Hematopoietic multipotent progenitor cell (in vitro differentiated cells): ENCODE measurements around the gene KCTD17. TPM values are rescaled to one million over a fixed set of nuclear protein-coding genes. Genes with fewer than 3 reads are reported as not detected.
A peak's percentile ranks its signal among the peaks of the same experiment; 100 is the strongest.
"Not testable (repeated sequence)": the region's sequence is repeated elsewhere in the genome, so short reads cannot be mapped to it uniquely, and the experiment has no call there.

Source experiments
- DNase-seq, 3 donors: peaks; one replicate each; pipeline ENCODE4 v3.0.0-alpha.2; 2011 to 2015; ENCODE audit warnings: low read depth in 2 of 3, low spot score in 2 of 3
- total RNA-seq: library from RNA; depleted of rRNA; stranded (reverse); fragments of >200 nt; gene quantifications from one replicate; pipeline ENCODE4 v1.2.3, GENCODE V29; 2012

KCTD17 gene
- total RNA-seq, 1 donor = 12.9 TPM

DNA sequence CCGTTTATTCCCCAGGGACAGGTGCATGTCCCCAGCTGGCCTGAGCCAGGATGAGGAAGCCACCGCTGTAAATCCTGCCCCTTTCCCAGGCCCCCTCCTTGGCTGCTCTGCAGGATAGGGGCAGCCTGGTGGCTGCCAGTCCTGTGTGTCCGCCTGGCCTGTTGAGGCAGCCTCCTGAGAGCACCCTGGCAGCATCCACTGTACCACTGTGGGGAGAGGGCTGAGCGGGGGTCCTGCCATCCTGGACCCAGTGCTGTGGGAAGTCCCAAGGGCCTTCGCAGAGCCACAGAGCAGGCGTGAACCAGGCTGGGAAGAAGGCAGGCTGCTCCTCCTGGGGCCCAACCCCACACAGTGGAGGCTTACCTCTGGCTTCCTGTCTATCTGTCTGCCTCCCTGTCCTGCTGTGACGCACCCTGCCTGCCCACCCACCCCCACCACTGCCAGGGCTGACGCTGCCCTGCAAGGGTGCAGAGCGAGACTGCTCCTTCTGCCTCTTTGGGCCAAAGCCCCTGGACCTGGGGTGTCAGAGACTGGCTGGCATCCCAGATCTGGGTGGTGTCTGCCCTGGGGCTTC is 8.4 kb downstream of the KCTD17 start:
- no peak for DNase-seq

DNA sequence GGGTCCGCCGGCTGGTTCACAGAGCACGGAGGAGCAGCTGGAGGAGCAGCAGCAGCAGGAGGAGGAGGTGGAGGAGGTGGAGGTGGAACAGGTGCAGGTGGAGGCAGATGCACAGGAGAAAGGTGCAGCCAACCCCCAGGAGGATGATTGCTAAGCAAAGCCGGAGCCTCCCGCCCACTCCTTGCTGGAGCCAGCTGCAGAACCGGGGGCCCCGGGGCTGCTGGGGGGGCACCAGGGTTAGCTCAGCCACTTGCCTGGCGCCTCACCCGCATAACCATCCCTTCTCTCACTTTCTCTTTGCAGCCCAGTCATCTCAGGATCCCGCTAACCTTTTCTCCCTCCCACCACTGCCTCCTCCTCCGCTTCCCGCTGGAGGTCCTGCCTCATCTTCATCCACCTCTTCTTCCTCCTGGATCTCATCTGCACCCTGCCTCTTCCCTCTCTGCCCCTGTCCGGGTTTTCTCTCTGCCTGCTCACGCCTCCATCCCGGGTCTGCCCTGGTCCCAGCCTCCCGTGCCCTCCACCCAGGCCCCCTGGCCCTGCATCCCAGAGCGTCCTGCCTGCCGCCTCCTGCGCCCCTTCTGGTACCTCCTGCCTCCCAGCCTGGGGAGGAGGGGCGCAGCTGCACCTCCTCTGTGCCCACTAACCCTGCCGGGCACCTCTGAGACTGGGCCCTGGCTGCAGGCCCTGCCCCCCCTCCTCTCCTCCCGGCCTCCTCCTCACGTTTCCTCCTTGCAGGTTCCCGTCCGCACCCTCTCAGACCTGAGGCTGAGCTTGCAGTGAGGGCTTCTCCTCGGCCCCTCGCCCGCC is 9.5 kb downstream of the KCTD17 start:
- DNase-seq = no peak

DNA sequence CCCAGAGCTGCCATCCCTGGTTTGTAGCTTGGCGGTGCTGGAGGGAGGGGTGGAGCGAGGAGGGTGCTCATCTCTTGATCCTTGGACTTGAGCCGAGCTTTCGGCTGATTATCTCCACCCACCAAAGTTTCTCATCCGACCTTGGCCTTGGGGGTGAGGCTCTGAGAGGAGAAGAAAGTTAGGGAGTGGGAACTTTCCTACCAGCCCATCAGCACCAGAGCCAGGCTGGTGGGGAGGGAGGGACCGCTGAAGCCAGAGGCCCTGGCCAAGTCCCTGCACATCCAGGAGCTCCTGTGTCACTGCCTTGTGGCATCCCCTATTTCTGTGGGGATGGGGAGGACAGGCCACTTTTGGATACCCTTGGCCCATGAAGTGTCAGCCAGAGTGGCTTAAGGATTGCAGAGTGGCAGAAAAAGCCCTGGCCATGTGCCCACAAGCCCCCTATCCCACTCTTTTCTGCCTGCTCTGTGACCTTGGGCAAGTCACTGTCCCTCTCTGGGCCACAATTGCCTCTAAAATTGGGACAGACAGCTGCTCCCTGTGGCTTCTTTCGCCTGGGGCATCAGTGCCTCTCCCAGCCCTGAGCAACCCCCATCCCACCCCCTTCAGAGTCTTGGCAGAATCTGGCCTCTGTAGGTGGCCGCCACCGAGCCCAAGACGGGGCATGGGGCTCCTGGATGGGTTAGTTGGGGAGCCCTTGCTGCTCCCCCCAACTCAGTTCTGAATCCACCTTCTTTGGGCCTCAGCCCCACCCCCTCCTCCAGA is 10.3 kb downstream of the KCTD17 start:
- DNase-seq = no peak

DNA sequence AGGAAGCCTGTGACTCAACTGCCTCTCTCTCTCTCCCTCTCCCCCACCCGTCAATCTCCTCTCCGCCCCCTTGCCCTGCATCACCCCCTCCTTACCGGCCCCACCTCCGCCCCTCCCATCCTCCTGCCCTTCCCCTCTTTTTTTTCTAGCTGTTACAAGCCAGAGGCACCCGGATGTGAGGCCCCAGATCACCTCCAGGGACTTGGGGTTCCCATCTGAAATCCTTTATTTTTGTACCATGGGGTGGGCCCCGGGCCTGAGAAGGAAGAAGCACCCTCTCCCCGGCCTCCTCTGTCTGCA is 10.8 kb downstream of the KCTD17 start:
- DNase-seq = no peak

DNA sequence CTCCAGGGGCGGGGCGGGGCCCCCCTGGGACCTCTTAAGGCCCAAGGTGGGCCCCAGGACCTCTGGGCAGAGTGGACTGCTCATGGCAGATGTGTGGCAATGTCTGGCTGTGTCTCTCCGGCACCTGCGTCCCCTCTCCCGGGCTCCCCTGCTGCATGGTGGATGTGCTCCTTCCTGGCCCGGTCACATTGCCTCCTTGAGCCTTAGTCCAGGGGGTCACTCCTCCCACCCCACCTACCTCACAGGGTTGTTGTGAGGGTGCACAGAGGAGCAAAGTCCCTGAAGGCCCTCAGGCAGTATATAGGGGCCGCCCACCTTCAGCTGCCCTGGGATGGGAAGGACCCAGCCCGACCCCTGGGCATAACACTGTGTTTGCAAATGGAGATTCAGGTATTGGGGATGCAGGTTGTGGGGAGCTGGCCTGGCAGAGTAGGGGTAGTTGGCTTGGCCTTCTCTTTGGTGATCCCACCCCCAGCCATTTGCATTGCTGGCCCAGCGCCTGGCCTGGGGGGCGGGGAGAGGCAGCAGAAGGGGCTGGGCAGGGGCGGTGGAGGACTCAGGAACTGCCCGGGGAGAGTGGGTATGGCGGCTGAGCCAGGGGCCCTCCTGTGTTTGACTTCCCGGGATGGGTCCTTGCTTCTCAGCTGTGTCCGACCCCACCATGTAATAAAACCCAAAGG is 11.3 kb downstream of the KCTD17 start:
- no peak for DNase-seq

DNA sequence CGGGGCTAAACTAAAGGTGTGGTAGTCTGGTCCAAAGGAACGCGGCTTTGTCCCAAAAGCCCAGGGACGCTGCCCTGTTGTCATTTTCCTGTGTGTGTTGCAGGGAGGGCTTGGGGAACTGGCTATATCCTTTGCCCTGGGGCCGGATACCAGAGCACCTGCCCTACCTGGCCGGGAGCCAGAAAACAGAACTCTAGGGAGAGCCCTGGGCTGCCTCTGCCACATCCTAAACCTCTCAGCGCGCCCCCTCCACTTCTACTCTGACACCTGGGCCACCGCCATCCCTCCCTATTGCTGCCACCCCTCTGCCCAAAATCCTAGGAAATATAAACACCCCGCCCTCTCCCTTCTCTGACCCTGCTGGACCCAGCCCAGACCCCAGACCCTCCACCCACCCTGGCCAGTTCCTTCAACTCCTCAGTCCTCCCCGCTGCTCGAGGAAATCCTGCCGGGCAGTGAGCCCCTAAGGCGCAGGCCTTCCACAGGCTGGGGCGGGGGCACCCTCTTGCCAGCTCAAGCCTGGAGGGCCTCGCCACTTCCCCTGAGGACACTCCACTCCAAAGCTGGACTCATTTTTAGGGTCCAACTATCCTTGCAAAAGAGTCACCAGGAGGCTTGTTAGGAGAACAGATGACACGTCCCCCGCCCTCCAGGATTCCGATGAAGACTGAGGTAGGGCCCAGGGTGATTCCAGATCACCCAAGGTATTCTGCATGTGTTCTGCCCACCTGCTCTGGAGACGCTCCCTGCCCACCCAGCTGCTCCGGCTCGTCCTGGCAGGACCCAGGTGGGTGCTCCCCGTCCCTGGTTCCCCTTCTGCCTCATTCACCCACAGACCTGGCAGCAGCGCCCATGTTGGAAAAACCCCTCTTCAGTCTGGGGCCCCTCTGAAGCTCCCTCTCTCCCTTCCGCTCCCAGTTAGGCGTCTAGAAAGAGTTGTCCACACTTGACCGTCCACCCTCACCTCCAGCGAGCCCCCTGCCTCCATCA is 12.2 kb downstream of the KCTD17 start:
- DNase-seq = no peak

DNA sequence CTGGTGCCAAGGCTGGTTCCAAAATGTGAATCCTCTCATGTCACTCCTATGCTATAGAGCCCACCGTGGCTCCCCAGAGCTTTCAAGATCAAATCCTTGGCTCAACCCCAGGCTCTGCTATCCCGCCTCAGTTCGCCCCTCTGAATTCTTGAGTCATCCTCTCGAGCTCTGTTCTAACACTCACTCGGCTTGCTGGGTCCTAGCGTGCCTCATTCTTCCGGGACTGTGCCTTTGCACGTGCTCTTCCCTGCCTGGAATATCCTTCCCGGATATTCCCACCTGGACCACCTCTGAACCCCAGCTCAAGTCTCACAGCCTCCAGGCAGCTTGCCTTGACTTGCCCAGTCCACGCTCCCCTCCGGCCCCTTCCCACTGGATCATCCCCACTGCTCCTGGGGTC is 13.0 kb downstream of the KCTD17 start:
- no peak for DNase-seq

DNA sequence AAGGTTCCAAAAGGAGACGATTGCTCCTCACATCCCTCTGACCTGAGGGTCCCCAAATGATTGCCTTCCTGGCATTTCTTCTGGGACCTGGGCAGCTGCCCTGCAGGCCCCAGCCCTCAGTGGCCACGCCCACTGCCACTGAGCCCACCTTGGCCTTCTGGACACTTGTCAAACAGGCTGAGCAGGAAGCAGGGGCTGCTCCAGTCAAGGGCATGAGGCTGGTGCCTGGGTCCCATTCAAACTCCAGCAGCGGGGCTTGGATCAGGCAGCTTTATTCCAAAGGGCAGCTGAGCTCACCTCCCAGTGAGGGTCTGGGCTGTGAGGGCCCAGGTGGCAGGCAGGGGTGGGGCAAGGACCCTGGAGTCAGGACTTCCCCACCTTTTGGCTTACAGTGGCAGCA is 13.6 kb downstream of the KCTD17 start:
- no peak for DNase-seq

DNA sequence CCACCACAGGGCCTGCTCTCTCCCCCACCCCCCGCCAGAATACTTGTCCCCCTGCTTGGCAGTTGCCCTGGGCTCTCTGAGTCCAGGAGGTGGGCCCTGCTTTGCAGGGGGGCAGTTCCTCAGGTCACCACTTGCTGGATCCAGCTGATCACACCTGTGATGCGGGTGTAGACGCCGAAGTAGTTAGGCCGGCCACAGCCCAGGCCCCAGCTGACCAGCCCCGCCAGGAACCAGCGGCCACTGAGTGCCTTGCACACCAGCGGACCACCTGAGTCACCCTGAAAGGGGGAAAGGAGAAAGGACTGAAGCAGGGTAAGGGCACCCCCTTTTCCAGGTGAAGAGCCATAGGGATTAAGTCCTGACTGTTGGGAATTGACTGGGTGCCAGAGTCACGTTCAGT is 14.4 kb downstream of the KCTD17 start:
- no peak for DNase-seq

DNA sequence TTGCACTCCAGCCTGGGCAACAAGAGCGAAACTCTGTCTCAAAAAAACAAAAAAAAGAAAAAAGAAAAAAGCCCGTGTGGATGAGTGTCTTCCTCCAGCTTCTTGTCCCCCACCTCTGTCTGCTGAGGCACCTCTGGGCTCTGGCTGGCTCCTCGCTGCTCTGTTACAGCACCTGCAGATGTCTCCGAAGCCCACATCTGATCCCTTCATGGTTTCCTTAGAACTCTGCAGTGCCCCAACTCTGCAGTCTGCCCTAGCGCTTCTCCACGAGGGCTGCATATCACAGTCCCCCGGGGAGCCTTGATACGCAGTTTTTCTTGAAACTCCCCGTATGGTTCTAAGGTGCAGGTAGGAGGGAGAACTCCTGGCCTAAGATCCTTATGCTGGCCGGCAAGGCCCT is 15.9 kb downstream of the KCTD17 start:
- no peak for DNase-seq

DNA sequence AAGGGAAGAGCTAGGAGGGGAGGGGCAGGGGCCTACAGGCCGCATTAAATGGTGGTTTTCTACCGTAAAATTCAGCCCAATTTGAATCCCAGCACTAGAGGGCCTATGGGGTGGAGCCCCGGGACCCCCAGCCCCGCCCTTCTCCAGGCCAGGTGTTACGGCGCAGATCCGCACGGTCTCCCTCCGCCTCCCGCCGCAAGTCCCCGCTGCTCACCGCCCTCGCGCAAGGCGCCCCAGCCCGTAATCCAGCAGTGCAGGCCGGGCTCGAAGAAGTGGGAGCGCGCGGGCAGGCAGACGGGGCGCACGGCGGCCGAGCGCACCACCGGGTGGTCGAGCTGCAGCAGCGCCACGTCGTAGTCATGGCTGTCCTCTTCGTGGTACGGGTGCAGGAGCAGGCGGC is 17.3 kb downstream of the KCTD17 start:
- peak in 2 of 3 donors; percentile 25 to 29 for DNase-seq

DNA sequence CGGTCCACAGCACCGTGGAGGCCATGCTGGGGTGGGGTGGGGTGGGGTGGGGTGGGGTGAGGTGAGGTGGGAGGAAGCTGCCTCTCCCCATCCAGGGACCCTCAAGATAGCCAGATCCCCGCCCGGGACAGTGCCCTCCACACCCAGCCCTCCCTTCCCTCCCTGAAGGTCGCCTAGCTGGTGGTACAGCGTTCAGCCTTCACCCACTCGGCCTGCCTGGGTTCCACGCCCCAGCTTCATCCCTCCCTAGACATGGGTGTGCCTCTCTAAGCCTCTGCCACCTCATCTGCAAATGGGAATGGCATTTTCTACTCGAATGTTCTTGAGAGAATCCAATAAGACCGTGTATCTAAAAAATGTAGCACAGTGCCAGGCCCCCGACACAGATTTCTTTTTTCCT is 17.8 kb downstream of the KCTD17 start:
- no peak for DNase-seq

DNA sequence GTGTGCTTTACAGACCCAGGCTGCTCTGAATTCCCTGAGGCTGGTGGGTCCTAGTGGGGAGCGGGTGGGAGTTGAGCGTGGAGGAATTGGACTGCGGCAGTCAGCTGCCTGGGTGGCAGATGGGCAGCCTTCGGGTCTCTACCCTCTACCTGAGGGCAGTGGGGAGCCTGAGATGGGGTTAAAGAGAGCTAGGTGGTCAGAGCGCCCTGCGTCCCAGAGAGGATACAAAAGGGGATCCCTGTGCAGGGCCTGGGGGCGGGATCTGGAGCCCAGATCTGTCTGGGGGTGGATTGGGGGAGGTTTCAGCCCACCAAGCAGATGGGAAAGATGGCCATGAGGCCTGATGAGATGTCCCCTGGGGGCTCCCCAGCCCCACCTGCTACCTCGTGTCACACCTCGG is 18.2 kb downstream of the KCTD17 start:
- no peak for DNase-seq

DNA sequence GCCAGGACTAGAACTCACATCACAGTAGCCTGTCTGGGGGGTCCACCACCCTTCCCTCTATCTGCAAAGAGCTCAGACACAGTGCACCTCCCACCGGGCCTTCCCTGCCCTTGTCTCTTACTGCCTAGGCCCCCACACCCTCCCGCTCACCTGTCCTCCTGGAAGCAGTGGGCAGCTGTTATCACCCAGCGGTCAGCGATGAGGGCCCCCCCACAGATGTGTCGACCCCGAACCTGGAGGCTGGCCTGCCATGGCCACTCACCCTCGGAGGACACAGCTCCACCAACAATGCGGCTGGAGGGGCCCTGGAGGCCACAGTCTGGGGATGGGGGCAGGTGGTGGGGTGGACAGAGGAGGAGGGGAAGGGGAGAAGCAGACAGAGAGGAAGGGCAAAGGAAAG is 18.8 kb downstream of the KCTD17 start:
- no peak for DNase-seq

DNA sequence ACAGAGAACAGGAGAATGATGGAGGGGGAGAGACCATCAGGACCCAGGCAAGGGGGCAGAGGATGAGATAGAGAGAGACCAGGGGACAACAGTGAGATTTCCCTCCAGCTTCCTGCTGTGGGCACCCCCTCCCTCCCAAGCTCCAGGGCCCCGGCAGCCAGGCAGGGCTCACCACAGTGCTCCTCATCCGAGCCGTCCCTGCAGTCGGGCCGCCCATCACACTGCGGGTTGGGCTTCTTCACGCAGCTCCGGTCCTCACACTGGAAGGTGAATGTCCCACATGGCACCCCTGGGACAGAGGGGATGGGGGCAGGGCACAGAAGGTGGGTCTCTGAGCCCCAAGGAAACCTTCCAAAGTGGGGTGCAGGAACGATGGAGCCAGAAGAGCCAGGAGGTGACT is 19.2 kb downstream of the KCTD17 start:
- no peak for DNase-seq

DNA sequence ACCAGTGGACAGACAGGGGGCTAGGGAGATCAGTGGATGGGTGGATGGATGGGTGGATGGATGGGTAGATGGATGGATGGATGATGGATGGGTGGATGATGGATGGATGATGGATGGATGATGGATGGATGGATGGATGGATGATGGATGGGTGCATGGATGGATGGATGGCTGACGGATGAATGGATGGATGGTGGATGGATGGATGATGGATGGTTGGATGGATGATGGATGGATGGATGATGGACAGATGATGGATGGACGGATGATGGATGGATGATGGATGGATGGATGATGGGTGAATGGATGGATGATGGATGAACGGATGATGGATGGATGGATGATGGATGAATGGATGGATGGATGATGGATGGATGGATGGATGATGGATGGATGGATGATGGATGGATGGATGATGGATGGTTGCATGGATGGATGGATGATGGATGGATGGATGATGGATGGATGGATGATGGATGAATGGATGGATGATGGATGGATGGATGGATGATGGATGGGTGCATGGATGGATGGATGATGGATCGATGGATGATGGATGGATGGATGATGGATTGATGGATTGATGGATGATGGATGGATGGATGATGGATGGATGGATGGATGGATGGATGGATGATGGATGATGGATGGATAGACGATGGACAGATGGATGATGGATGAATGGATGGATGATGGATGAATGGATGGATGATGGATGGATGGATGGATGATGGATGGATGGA is 20.5 kb downstream of the KCTD17 start:
- not testable (repeated sequence) for DNase-seq

DNA sequence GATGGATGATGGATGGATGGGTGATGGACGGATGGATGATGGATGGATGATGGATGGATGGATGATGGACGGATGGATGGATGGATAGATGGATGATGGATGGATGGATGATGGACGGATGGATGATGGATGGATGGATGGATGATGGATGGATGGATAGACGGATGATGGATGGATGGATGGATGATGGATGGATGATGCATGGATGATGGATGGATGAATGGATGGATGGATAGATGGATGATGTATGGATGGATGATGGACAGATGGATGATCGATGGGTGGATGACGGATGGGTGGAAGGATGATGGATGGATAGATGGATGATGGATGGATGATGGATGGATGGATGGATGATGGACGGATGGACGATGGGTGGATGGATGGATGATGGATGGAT is 21.1 kb downstream of the KCTD17 start:
- DNase-seq = no peak

DNA sequence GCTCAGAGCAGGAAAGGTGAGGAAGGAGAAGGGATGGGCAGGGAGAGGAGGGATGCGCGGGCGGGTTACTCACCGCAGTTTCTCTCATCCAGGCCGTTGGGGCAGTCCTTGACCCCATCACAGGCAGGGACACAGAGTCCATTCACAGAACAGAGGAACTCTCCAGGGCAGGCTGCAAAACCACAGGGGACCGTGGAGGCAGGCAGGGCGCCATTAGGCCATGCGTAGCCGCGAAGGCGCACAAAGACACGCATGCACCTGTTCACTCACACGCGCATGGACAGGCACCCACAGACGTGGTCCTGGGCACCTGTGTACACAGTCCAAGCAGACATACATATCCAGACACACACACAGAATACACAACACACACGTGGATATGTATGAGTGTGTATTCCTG is 23.0 kb downstream of the KCTD17 start:
- no peak for DNase-seq

DNA sequence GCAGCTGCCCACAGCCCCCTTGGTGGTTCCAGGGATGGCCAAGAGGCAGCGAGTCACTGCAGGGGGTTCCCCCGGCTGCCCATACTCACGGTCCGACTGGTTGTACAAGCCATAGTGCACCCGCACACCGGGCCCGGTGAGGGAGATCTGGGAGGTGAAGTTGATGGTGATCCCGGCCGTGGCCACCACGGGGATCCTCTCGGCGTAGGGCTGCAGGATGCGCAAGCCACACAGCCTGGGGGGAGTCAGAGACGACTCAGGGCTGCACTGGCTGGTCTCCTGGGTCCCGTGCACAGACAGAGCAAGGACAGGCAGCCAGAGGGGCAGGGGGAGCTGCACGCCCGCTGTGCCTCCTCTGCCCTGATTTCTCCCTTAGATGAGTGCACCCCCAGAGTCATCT is 23.5 kb downstream of the KCTD17 start:
- no peak for DNase-seq
